HepG2 (cell line): ENCODE measurements around the gene HSPA1A. TPM values are rescaled to one million over a fixed set of nuclear protein-coding genes. Genes with fewer than 3 reads are reported as not detected.

Experiments used
- ARID5B ChIP-seq: IDR thresholded peaks from 2 replicates; pipeline ENCODE4 v1.4.0; 2020; ENCODE audit warnings: mild to moderate bottlenecking, missing genetic modification reagents
- CHD4 ChIP-seq: fragments of 200-600 bp; sonication (generic); IDR thresholded peaks from 2 replicates; pipeline ENCODE4 v1.7.0; 2017; ENCODE audit warnings: mild to moderate bottlenecking, low read length, borderline replicate concordance
- KLF16 ChIP-seq, 2 experiments: sonication (generic) in 1 of 2; formaldehyde crosslinking in 1 of 2; IDR thresholded peaks; 2 replicates each; pipeline versions ENCODE4 v1.6.1 to v1.8.0; 2016 to 2023; ENCODE audit warnings: missing genetic modification reagents in 2 of 2, missing compliant biosample characterization in 1 of 2
- PRDM10 ChIP-seq: sonication (generic); formaldehyde crosslinking; IDR thresholded peaks from 2 replicates; pipeline ENCODE4 v1.4.0; 2020; ENCODE audit warnings: low read depth, missing genetic modification reagents
- RELA ChIP-seq: sonication (generic); formaldehyde crosslinking; IDR thresholded peaks from 2 replicates; pipeline ENCODE4 v1.4.0; 2020; ENCODE audit warnings: missing genetic modification reagents
- SIX4 ChIP-seq: sonication (generic); formaldehyde crosslinking; IDR thresholded peaks from 2 replicates; pipeline ENCODE4 v1.4.0; 2020; ENCODE audit warnings: missing genetic modification reagents
- ZBTB34 ChIP-seq: sonication (generic); formaldehyde crosslinking; IDR thresholded peaks from 2 replicates; pipeline ENCODE4 v1.8.0; 2022; ENCODE audit warnings: mild to moderate bottlenecking, missing genetic modification reagents
- ZNF251 ChIP-seq: sonication (generic); formaldehyde crosslinking; IDR thresholded peaks from 2 replicates; pipeline ENCODE4 v1.9.0; 2021; ENCODE audit warnings: mild to moderate bottlenecking, missing genetic modification reagents
- ZNF318 ChIP-seq: sonication (generic); formaldehyde crosslinking; IDR thresholded peaks from 2 replicates; pipeline ENCODE4 v1.4.0; 2020; ENCODE audit warnings: mild to moderate bottlenecking, missing genetic modification reagents
- ZNF34 ChIP-seq: sonication (generic); formaldehyde crosslinking; IDR thresholded peaks from 2 replicates; pipeline ENCODE4 v1.4.0; 2020; ENCODE audit warnings: mild to moderate bottlenecking, missing genetic modification reagents, borderline replicate concordance
- ZNF747 ChIP-seq: sonication (generic); formaldehyde crosslinking; IDR thresholded peaks from 2 replicates; pipeline ENCODE4 v1.8.1; 2023; ENCODE audit warnings: missing genetic modification reagents, mild to moderate bottlenecking, borderline replicate concordance
- ZNF782 ChIP-seq: sonication (generic); formaldehyde crosslinking; IDR thresholded peaks from 2 replicates; pipeline ENCODE4 v1.4.0; 2020; ENCODE audit warnings: missing genetic modification reagents, mild to moderate bottlenecking, borderline replicate concordance
- polyA plus RNA-seq, 8 experiments: library from polyadenylated mRNA; depleted of rRNA in 3 of 8; stranded (reverse) in 7 of 8; unstranded in 1 of 8; fragments of >200 nt; fragmentation: Illumina TruSeq in 4 of 8; extraction: Trizol in 4 of 8; gene quantifications; 2 replicates each; pipeline versions ENCODE4 v1.2.1 to v1.2.3, GENCODE V29; 2011 to 2016; ENCODE audit warnings: low read depth in 4 of 8, missing spikeins in 1 of 8, mixed read lengths in 1 of 8; ENCODE audit not compliant: insufficient read depth in 1 of 8
- total RNA-seq, 5 experiments: library from RNA; depleted of rRNA; stranded (reverse); fragments of >200 nt; fragmentation: Illumina TruSeq; extraction: Trizol; gene quantifications; 2 replicates each; pipeline ENCODE4 v1.2.3, GENCODE V29; 2016; ENCODE audit warnings: low read depth in 1 of 5

Gene HSPA1A
- total and polyA plus RNA-seq, 2 of the 13 experiments (the other 11 are each of a cell fraction or from before 2014, with no cell fraction given): 44.5 to 85.0 TPM

- TF ChIP-seq KLF16 (CRISPR knock-in tag; IDR thresholded peaks at IDR 0.05) (no peak), ZBTB34 (CRISPR knock-in tag) (no peak), ARID5B (CRISPR knock-in tag) (0 out of 2 replicates have a peak, but pooled peaks have one; percentile 6), ZNF782 (CRISPR knock-in tag) (no peak), PRDM10 (peak; percentile 71; the same call in 1 of the 2 replicates), ZNF318 (CRISPR knock-in tag) (no peak), ZNF34 (CRISPR knock-in tag) (no peak), ZNF747 (CRISPR knock-in tag) (no peak), ZNF251 (no peak), CHD4 (no peak), SIX4 (CRISPR knock-in tag) (no peak), RELA (CRISPR knock-in tag) (no peak)
Observed at GRCh38 chr6:31814677-31815024, 692 bp upstream of the HSPA1A start (continued).
